Suprapubic skin (tissue), 4 donors: Measurements from ENCODE around the gene IL19. TPM values are rescaled to one million over a fixed set of nuclear protein-coding genes. Genes with fewer than 3 reads are reported as not detected.

Experiments
- DNase-seq, 2 donors: peaks; one replicate each; pipeline ENCODE4 v3.0.0-alpha.2; 2019; ENCODE audit warnings: low spot score in 2 of 2
- H3K27ac ChIP-seq: fragments of 200-600 bp; sonication (generic); one replicate; pipeline ENCODE4 v1.5.1; 2019
- H3K27me3 ChIP-seq: fragments of 200-600 bp; sonication (generic); one replicate; pipeline ENCODE4 v1.5.1; 2019
- H3K36me3 ChIP-seq: fragments of 200-600 bp; sonication (generic); one replicate; pipeline ENCODE4 v1.5.1; 2019
- H3K4me1 ChIP-seq: fragments of 200-600 bp; sonication (generic); one replicate; pipeline ENCODE4 v1.5.1; 2019
- H3K4me3 ChIP-seq: fragments of 200-600 bp; sonication (generic); one replicate; pipeline ENCODE4 v1.5.1; 2019; ENCODE audit warnings: mild to moderate bottlenecking
- H3K9me3 ChIP-seq: fragments of 200-600 bp; sonication (generic); one replicate; pipeline ENCODE4 v1.5.1; 2019
- EP300 ChIP-seq: sonication (generic); formaldehyde crosslinking; IDR thresholded peaks from one replicate; pipeline ENCODE4 v1.6.1; 2017; ENCODE audit warnings: antibody characterized with exemption
- POLR2A ChIP-seq, 2 donors: fragments of 450-650 bp; IDR thresholded peaks; one replicate each; pipeline ENCODE4 v1.6.1; 2017; ENCODE audit warnings: antibody characterized with exemption in 2 of 2, mild to moderate bottlenecking in 2 of 2, moderate library complexity in 2 of 2
- POLR2AphosphoS5 ChIP-seq, 3 donors: sonication (generic); formaldehyde crosslinking; IDR thresholded peaks; one replicate each; pipeline ENCODE4 v1.6.1; 2017; ENCODE audit warnings: antibody characterized with exemption in 3 of 3
- WGBS: methylation state at CpG from one replicate; pipeline ENCODE4 v1.1.5; 2018; 5-methylcytosine and 5-hydroxymethylcytosine counted together
- total RNA-seq, 4 donors: library from RNA; depleted of rRNA; stranded (reverse); fragments of >200 nt; gene quantifications; one replicate each; pipeline ENCODE4 v1.1.0, GENCODE V29; 2016
- TF ChIP-seq, protein P1 (sequence below), 2 donors: fragments of 200-600 bp in 1 of 2; fragments of 450-650 bp in 1 of 2; sonication (generic) in 1 of 2; IDR thresholded peaks; one replicate each; pipeline ENCODE4 v1.5.1; 2016 to 2019; ENCODE audit warnings: antibody characterized with exemption in 2 of 2, mild to moderate bottlenecking in 1 of 2, moderate library complexity in 1 of 2

IL19 gene
- total RNA-seq, 4 donors from 2014 or later, result not detected

DNA sequence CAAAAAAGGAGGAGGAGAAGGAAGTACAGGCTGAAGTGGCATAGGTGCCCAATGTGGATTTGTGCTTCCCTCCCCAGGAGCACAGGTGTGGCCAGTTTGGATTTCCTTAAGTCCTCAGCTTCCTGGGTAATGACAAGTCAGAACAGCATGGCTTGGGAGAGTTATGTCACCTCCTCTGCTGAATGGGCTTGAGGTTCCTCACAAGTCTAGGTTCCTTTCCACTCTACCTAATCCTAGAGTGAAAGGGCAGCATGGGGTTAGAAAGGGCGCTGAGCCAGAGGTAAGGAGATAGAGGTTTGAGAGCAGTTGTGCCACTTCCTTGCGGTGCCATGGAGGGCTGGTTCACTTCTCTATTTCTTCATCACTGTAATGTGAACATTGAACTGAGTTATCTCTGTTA lies 59.3 kb downstream of the IL19 start:
- no peaks in the 10 kb centered on the region for H3K9me3 ChIP-seq
- H3K27ac ChIP-seq, result no peak overlapping the region
- H3K4me3 ChIP-seq, result no peak overlapping the region
- H3K27me3 ChIP-seq, result no peaks in the 10 kb centered on the region
- H3K36me3 ChIP-seq, result no peaks in the 10 kb centered on the region
- 91% methylated on average over 2 of the region's 2 CpGs for WGBS
- H3K4me1 ChIP-seq, result peaks cover 7% of the 10 kb centered on the region
- no peak for DNase-seq
- TF ChIP-seq POLR2AphosphoS5 (IDR thresholded peaks at IDR 0.05) (no peak), POLR2A (IDR thresholded peaks at IDR 0.05) (no peak), EP300 (no peak)
- TF ChIP-seq, protein P1, sequence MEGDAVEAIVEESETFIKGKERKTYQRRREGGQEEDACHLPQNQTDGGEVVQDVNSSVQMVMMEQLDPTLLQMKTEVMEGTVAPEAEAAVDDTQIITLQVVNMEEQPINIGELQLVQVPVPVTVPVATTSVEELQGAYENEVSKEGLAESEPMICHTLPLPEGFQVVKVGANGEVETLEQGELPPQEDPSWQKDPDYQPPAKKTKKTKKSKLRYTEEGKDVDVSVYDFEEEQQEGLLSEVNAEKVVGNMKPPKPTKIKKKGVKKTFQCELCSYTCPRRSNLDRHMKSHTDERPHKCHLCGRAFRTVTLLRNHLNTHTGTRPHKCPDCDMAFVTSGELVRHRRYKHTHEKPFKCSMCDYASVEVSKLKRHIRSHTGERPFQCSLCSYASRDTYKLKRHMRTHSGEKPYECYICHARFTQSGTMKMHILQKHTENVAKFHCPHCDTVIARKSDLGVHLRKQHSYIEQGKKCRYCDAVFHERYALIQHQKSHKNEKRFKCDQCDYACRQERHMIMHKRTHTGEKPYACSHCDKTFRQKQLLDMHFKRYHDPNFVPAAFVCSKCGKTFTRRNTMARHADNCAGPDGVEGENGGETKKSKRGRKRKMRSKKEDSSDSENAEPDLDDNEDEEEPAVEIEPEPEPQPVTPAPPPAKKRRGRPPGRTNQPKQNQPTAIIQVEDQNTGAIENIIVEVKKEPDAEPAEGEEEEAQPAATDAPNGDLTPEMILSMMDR (IDR thresholded peaks at IDR 0.05), result no peak

GRCh38 chr1:206831650-206832049 lies 61.1 kb downstream of the IL19 start:
- Histone ChIP-seq H3K4me1 (peaks cover 11% of the 10 kb centered on the region), H3K4me3 (no peak overlapping the region), H3K36me3 (no peaks in the 10 kb centered on the region), H3K9me3 (no peaks in the 10 kb centered on the region), H3K27me3 (peaks cover 6% of the 10 kb centered on the region), H3K27ac (no peak overlapping the region)
- 80% methylated on average over 4 of the region's 4 CpGs for WGBS
- TF ChIP-seq, protein P1 (IDR thresholded peaks at IDR 0.05), result no peak
- no peak for TF ChIP-seq POLR2A (IDR thresholded peaks at IDR 0.05)
- no peak for TF ChIP-seq POLR2AphosphoS5 (IDR thresholded peaks at IDR 0.05)
- DNase-seq, result no peak

DNA sequence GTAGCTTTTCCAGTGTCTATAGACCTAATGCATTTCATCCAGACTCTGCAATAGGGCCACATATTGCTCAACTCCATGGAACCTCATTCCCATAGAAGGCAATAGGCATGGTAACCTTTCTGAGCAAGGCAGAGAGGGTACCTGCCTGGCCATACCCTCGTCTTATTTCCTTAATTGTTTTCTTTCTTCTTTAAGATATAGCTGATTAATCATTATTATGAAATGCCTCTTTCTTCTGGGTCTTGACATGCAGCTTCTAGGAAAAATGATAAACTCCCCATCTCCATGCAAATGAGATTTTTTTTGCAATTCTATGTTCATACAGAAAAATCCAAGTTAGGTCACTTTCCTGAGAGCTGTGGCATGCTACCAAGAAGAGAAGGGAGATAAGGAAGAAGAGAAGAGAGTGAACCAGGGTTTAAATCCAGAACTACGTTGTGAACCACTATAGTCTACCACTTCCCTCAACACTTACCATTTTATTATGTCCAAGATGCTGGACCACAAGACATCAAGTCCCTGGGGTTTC lies 61.8 kb downstream of the IL19 start:
- H3K27me3 ChIP-seq, result peaks cover 6% of the 10 kb centered on the region
- 69% methylated on average over 2 of the region's 2 CpGs for WGBS
- no peak overlapping the region for H3K4me3 ChIP-seq
- no peak for DNase-seq
- peaks cover 11% of the 10 kb centered on the region for H3K4me1 ChIP-seq
- no peaks in the 10 kb centered on the region for H3K9me3 ChIP-seq
- H3K27ac ChIP-seq, result no peak overlapping the region
- H3K36me3 ChIP-seq, result no peaks in the 10 kb centered on the region
- no peak for TF ChIP-seq POLR2AphosphoS5 (IDR thresholded peaks at IDR 0.05)
- TF ChIP-seq, protein P1 (IDR thresholded peaks at IDR 0.05), result no peak

- Histone ChIP-seq H3K36me3 (no peaks in the 10 kb centered on the region), H3K9me3 (no peaks in the 10 kb centered on the region), H3K27me3 (peaks cover 8% of the 10 kb centered on the region), H3K27ac (no peak overlapping the region), H3K4me1 (peaks cover 11% of the 10 kb centered on the region), H3K4me3 (no peak overlapping the region)
- 81% methylated on average over 2 of the region's 2 CpGs for WGBS
- no peak for DNase-seq
- TF ChIP-seq EP300 (no peak), POLR2A (IDR thresholded peaks at IDR 0.05) (no peak), POLR2AphosphoS5 (IDR thresholded peaks at IDR 0.05) (no peak)
- TF ChIP-seq, protein P1 (IDR thresholded peaks at IDR 0.05), result no peak
Observed at GRCh38 chr1:206833106-206833680, 62.6 kb downstream of the IL19 start.

- H3K4me1 ChIP-seq, result peaks cover 11% of the 10 kb centered on the region
- H3K27ac ChIP-seq, result no peak overlapping the region
- no peak overlapping the region for H3K4me3 ChIP-seq
- TF ChIP-seq POLR2A (IDR thresholded peaks at IDR 0.05), result no peak
- TF ChIP-seq, protein P1 (IDR thresholded peaks at IDR 0.05), result no peak
- TF ChIP-seq POLR2AphosphoS5 (IDR thresholded peaks at IDR 0.05), result no peak
- no peak for TF ChIP-seq EP300
- peaks cover 11% of the 10 kb centered on the region for H3K27me3 ChIP-seq
- DNase-seq, result no peak
- H3K9me3 ChIP-seq, result no peaks in the 10 kb centered on the region
- H3K36me3 ChIP-seq, result no peaks in the 10 kb centered on the region
- 41% methylated on average over 2 of the region's 2 CpGs for WGBS
Observed at GRCh38 chr1:206833801-206834200, 63.2 kb downstream of the IL19 start.
